SU-DHL-6 (cell line): Measurements from ENCODE around the gene SMURF2.

Experiments used
- H2AFZ ChIP-seq: fragments of 200-600 bp; sonication (generic); 2 replicates; pipeline ENCODE4 v1.6.1; 2014; ENCODE audit warnings: low read depth, mild to moderate bottlenecking, moderate library complexity, mixed read lengths, antibody characterized with exemption, low read length; ENCODE audit not compliant: severe bottlenecking
- H3F3A ChIP-seq: fragments of 200-600 bp; shearing (Covaris generic); 2 replicates; pipeline ENCODE4 v1.6.0; 2016; ENCODE audit warnings: antibody characterized with exemption, mild to moderate bottlenecking; ENCODE audit not compliant: insufficient read depth
- H3K27ac ChIP-seq: fragments of 200-600 bp; sonication (generic); 2 replicates; pipeline ENCODE4 v1.5.1; 2016; ENCODE audit warnings: low read depth, mild to moderate bottlenecking, low read length, moderate library complexity, mixed read lengths
- H3K27me3 ChIP-seq: fragments of 200-600 bp; sonication (generic), shearing (Covaris generic); 2 replicates; pipeline ENCODE4 v1.6.0; 2014; ENCODE audit warnings: mild to moderate bottlenecking, low read length
- H3K36me3 ChIP-seq: fragments of 200-600 bp; sonication (generic); 2 replicates; pipeline ENCODE4 v1.6.1; 2014; ENCODE audit warnings: mild to moderate bottlenecking, low read length, mixed read lengths
- H3K4me2 ChIP-seq: fragments of 300-600, 200-600 bp; shearing (Covaris generic), sonication (generic); 2 replicates; pipeline ENCODE4 v1.6.0; 2014; ENCODE audit warnings: low read length, low read depth, mild to moderate bottlenecking; ENCODE audit not compliant: poor library complexity, severe bottlenecking
- H3K4me3 ChIP-seq: fragments of 200-600 bp; sonication (generic); 2 replicates; pipeline ENCODE4 v1.5.1; 2014; ENCODE audit warnings: antibody characterized with exemption, low read length, mild to moderate bottlenecking, mixed read lengths; ENCODE audit not compliant: insufficient read depth, poor library complexity, severe bottlenecking
- H3K79me2 ChIP-seq: fragments of 200-600 bp; sonication (generic); 2 replicates; pipeline ENCODE4 v1.6.1; 2014; ENCODE audit warnings: mild to moderate bottlenecking, low read length, moderate library complexity; ENCODE audit not compliant: insufficient read depth
- H3K9ac ChIP-seq: fragments of 200-600 bp; sonication (generic); 2 replicates; pipeline ENCODE4 v1.7.0; 2014; ENCODE audit warnings: mild to moderate bottlenecking, low read length
- H3K9me2 ChIP-seq: fragments of 200-600 bp; sonication (generic); replicated peaks from 2 replicates; pipeline ENCODE4 v1.6.1; 2014; ENCODE audit warnings: low read length; ENCODE audit not compliant: insufficient read depth
- H3K9me3 ChIP-seq: fragments of 200-600 bp; sonication (generic); 2 replicates; pipeline ENCODE4 v1.6.1; 2014; ENCODE audit warnings: low read length, mixed read lengths; ENCODE audit not compliant: insufficient read depth
- H4K20me1 ChIP-seq: fragments of 200-600 bp; sonication (generic); 2 replicates; pipeline ENCODE4 v1.6.1; 2014; ENCODE audit warnings: low read depth, mild to moderate bottlenecking, antibody characterized with exemption, low read length, moderate library complexity, mixed read lengths
- EZH2phosphoT487 ChIP-seq: fragments of 200-600 bp; sonication (generic), shearing (Covaris generic); conservative IDR thresholded peaks from 2 replicates; pipeline ENCODE4 v1.6.1; 2018; ENCODE audit warnings: mild to moderate bottlenecking, antibody characterized with exemption, low read length, moderate library complexity, mixed read lengths
- TF ChIP-seq, protein P1 (sequence below): fragments of 200-600 bp; sonication (generic); IDR thresholded peaks from one replicate; pipeline ENCODE4 v1.5.1; 2017; ENCODE audit warnings: antibody characterized with exemption, mild to moderate bottlenecking, low read length, moderate library complexity; ENCODE audit not compliant: insufficient read depth, poor library complexity, severe bottlenecking

Gene SMURF2

DNA sequence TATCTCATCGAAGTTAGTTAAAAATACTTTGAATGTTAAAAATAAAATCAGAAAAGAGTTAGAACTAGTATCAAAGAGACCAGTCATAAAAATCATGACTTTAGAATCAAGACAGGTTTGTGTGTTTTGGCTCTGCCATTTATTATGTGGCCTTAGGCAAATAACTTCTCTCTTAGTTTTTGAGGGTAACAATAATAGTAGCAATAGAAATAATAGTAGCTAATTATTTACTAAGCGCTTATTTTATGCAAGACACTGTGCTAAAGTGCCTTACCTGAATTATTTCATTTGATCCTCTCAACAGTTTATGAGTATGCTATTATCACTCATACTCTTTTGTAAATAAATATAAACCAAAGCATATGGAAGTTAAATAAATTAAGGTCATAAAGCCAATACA, 77.0 kb downstream of the SMURF2 start:
- no peaks in the 10 kb centered on the region for H3K9me3 ChIP-seq
- no peaks in the 10 kb centered on the region for H3K79me2 ChIP-seq
- H3K9me2 ChIP-seq = no peaks in the 10 kb centered on the region
- no peaks in the 10 kb centered on the region for H4K20me1 ChIP-seq
- H3K27ac ChIP-seq = no peak overlapping the region
- no peak overlapping the region for H3K4me2 ChIP-seq
- no peak for TF ChIP-seq EZH2phosphoT487
- TF ChIP-seq, protein P1, sequence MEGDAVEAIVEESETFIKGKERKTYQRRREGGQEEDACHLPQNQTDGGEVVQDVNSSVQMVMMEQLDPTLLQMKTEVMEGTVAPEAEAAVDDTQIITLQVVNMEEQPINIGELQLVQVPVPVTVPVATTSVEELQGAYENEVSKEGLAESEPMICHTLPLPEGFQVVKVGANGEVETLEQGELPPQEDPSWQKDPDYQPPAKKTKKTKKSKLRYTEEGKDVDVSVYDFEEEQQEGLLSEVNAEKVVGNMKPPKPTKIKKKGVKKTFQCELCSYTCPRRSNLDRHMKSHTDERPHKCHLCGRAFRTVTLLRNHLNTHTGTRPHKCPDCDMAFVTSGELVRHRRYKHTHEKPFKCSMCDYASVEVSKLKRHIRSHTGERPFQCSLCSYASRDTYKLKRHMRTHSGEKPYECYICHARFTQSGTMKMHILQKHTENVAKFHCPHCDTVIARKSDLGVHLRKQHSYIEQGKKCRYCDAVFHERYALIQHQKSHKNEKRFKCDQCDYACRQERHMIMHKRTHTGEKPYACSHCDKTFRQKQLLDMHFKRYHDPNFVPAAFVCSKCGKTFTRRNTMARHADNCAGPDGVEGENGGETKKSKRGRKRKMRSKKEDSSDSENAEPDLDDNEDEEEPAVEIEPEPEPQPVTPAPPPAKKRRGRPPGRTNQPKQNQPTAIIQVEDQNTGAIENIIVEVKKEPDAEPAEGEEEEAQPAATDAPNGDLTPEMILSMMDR = no peak
- no peaks in the 10 kb centered on the region for H3K27me3 ChIP-seq
- H3K9ac ChIP-seq = no peak overlapping the region
- H2AFZ ChIP-seq = no peak overlapping the region
- H3K4me3 ChIP-seq = no peak overlapping the region
- H3K36me3 ChIP-seq = peaks cover 5% of the 10 kb centered on the region; the same call in 1 of the 2 replicates
- H3F3A ChIP-seq = no peaks in the 10 kb centered on the region

GRCh38 chr17:64583038-64583437, 79.1 kb downstream of the SMURF2 start:
- TF ChIP-seq, protein P1 = no peak
- TF ChIP-seq EZH2phosphoT487 = no peak

DNA sequence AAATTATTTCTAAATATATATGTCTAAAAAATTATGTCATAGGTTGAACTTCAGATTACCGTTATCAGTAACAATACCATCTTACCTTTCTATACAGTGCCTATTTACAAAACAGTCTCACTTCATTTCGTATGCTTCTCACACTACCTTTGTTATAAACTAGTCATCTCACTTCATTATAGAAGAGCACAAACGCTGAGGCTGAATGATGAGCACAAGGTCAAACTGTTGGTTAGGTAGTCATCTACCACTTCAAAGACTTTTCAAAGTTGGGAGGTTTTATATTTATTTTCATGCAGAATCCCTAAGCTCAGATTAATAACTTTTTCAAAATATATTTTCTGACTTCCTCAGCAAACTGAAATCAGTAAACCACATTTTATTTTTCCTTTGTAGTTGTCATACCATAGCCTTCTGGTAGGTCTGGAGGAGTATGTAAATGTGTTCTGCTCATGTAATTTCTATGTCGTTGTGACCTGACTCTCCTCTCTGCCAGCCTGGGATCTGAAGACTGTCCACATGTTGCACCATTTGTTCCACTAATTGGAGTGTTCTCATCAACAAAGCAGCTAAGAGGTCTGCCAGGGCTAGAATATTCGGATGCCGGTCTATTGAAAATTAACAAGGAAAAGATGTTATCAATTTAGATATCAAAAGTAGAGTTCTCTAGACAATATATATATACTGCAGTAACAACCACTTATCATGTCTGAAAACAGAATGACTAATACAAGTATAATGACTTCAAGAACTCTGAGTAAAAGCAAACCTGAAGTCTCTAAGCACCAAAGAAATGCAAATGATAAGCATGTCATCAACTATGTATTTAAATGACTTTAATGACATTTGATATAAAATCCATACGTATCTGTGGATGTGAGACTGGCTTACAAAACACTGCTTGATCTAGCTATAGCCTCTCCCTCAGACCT, 81.5 kb downstream of the SMURF2 start:
- H3K36me3 ChIP-seq = peaks cover 5% of the 10 kb centered on the region; the same call in 1 of the 2 replicates
- no peaks in the 10 kb centered on the region for H3K9me3 ChIP-seq
- no peak overlapping the region for H2AFZ ChIP-seq
- H3K79me2 ChIP-seq = no peaks in the 10 kb centered on the region
- no peak for TF ChIP-seq EZH2phosphoT487
- TF ChIP-seq, protein P1 = no peak
- H3K9me2 ChIP-seq = no peaks in the 10 kb centered on the region
- no peak overlapping the region for H3K4me3 ChIP-seq
- no peaks in the 10 kb centered on the region for H4K20me1 ChIP-seq
- H3K27ac ChIP-seq = no peak overlapping the region
- H3K27me3 ChIP-seq = no peaks in the 10 kb centered on the region
- H3K9ac ChIP-seq = no peak overlapping the region
- H3F3A ChIP-seq = no peaks in the 10 kb centered on the region
- no peak overlapping the region for H3K4me2 ChIP-seq

More at GRCh38 chr17:64583038-64583437, 79.1 kb downstream of the SMURF2 start:
- Histone ChIP-seq H3K27me3 (no peaks in the 10 kb centered on the region), H3K4me2 (no peak overlapping the region), H3K36me3 (peaks cover 5% of the 10 kb centered on the region; the same call in 1 of the 2 replicates), H3F3A (no peaks in the 10 kb centered on the region), H3K9ac (no peak overlapping the region), H4K20me1 (no peaks in the 10 kb centered on the region), H3K27ac (no peak overlapping the region), H3K9me3 (no peaks in the 10 kb centered on the region), H3K4me3 (no peak overlapping the region), H3K79me2 (no peaks in the 10 kb centered on the region), H2AFZ (no peak overlapping the region), H3K9me2 (no peaks in the 10 kb centered on the region)
